H9 (cell line): Measurements from ENCODE around the gene NEMP1. TPM values are rescaled to one million over a fixed set of nuclear protein-coding genes. Genes with fewer than 3 reads are reported as not detected.

Experiments used
- DNase-seq: peaks from one replicate; pipeline ENCODE4 v3.0.0-alpha.2; 2017
- H2AFZ ChIP-seq: one replicate; pipeline ENCODE4 v1.6.1; 2013; ENCODE audit warnings: mild to moderate bottlenecking, low read length, control low read depth, moderate library complexity
- H2AK5ac ChIP-seq: 2 replicates; pipeline ENCODE4 v1.6.1; 2013; ENCODE audit warnings: low read length, control low read depth, mixed read lengths; ENCODE audit not compliant: insufficient read length
- H2BK120ac ChIP-seq: one replicate; pipeline ENCODE4 v1.6.1; 2013; ENCODE audit warnings: low read depth, mild to moderate bottlenecking, low read length, control low read depth, inconsistent platforms; ENCODE audit not compliant: poor library complexity, severe bottlenecking
- H2BK12ac ChIP-seq: 2 replicates; pipeline ENCODE4 v1.6.1; 2013; ENCODE audit warnings: low read length, control low read depth, mixed read lengths, low read depth; ENCODE audit not compliant: insufficient read length
- H2BK15ac ChIP-seq: 2 replicates; pipeline ENCODE4 v1.6.1; 2013; ENCODE audit warnings: low read depth, low read length, control low read depth
- H2BK20ac ChIP-seq: one replicate; pipeline ENCODE4 v1.6.1; 2013; ENCODE audit warnings: low read depth, mild to moderate bottlenecking, low read length, control low read depth, inconsistent platforms; ENCODE audit not compliant: poor library complexity, severe bottlenecking
- H2BK5ac ChIP-seq: 2 replicates; pipeline ENCODE4 v1.6.1; 2013; ENCODE audit warnings: low read length, control low read depth, mixed read lengths; ENCODE audit not compliant: insufficient read length
- H3K14ac ChIP-seq: 2 replicates; pipeline ENCODE4 v1.6.1; 2013; ENCODE audit warnings: low read length, control low read depth; ENCODE audit not compliant: insufficient read depth
- H3K18ac ChIP-seq: 2 replicates; pipeline ENCODE4 v1.6.1; 2013; ENCODE audit warnings: low read depth, mild to moderate bottlenecking, mixed read lengths, low read length, control low read depth; ENCODE audit not compliant: insufficient read length
- H3K23ac ChIP-seq: 2 replicates; pipeline ENCODE4 v1.6.1; 2013; ENCODE audit warnings: low read length, control low read depth, mixed read lengths, low read depth; ENCODE audit not compliant: insufficient read length
- H3K23me2 ChIP-seq: 2 replicates; pipeline ENCODE4 v1.6.1; 2013; ENCODE audit warnings: low read depth, mild to moderate bottlenecking, mixed read lengths, low read length, control low read depth; ENCODE audit not compliant: insufficient read length, poor library complexity, severe bottlenecking
- H3K27ac ChIP-seq: 2 replicates; pipeline ENCODE4 v1.5.1; 2013; ENCODE audit warnings: low read length, control low read depth, mixed read lengths, low read depth; ENCODE audit not compliant: insufficient read length
- H3K27me3 ChIP-seq: 2 replicates; pipeline ENCODE4 v1.6.1; 2013; ENCODE audit warnings: low read length, control low read depth, inconsistent platforms; ENCODE audit not compliant: insufficient read depth
- H3K4ac ChIP-seq: 2 replicates; pipeline ENCODE4 v1.6.1; 2013; ENCODE audit warnings: low read depth, mild to moderate bottlenecking, control low read depth, inconsistent platforms, low read length, moderate library complexity
- H3K4me1 ChIP-seq: 2 replicates; pipeline ENCODE4 v1.6.1; 2013; ENCODE audit warnings: low read length, control low read depth, inconsistent platforms; ENCODE audit not compliant: insufficient read depth
- H3K4me2 ChIP-seq: 2 replicates; pipeline ENCODE4 v1.6.1; 2013; ENCODE audit warnings: low read length, control low read depth, mixed read lengths; ENCODE audit not compliant: insufficient read length, insufficient read depth
- H3K56ac ChIP-seq: 2 replicates; pipeline ENCODE4 v1.6.1; 2013; ENCODE audit warnings: low read depth, mild to moderate bottlenecking, mixed read lengths, low read length, control low read depth; ENCODE audit not compliant: insufficient read length
- H3K79me1 ChIP-seq: 2 replicates; pipeline ENCODE4 v1.6.1; 2013; ENCODE audit warnings: low read depth, mild to moderate bottlenecking, moderate library complexity, low read length, control low read depth, inconsistent platforms; ENCODE audit not compliant: insufficient read depth, poor library complexity, severe bottlenecking
- H3K79me2 ChIP-seq: 2 replicates; pipeline ENCODE4 v1.6.1; 2013; ENCODE audit warnings: low read length, control low read depth, inconsistent platforms; ENCODE audit not compliant: insufficient read depth
- H3K9ac ChIP-seq: 2 replicates; pipeline ENCODE4 v1.6.1; 2013; ENCODE audit warnings: low read length, control low read depth, mixed read lengths; ENCODE audit not compliant: insufficient read length; ENCODE audit errors: extremely low read depth
- H3K9me3 ChIP-seq: one replicate; pipeline ENCODE4 v1.6.1; 2013; ENCODE audit warnings: low read depth, low read length, inconsistent platforms; ENCODE audit not compliant: control insufficient read depth
- H3T11ph ChIP-seq: one replicate; pipeline ENCODE4 v1.6.1; 2013; ENCODE audit warnings: mild to moderate bottlenecking, low read length, control low read depth, inconsistent platforms
- H4K20me1 ChIP-seq: one replicate; pipeline ENCODE4 v1.6.1; 2013; ENCODE audit not compliant: control insufficient read depth, insufficient read length, insufficient read depth
- H4K5ac ChIP-seq: 2 replicates; pipeline ENCODE4 v1.6.1; 2013; ENCODE audit warnings: low read depth, mild to moderate bottlenecking, mixed read lengths, low read length, control low read depth; ENCODE audit not compliant: insufficient read length
- H4K8ac ChIP-seq: replicated peaks from 2 replicates; pipeline ENCODE4 v1.6.1; 2013; ENCODE audit warnings: low read length, control low read depth, mixed read lengths, low read depth; ENCODE audit not compliant: insufficient read length
- H4K91ac ChIP-seq: 2 replicates; pipeline ENCODE4 v1.6.1; 2013; ENCODE audit warnings: low read depth, mild to moderate bottlenecking, moderate library complexity, mixed read lengths, low read length, control low read depth; ENCODE audit not compliant: insufficient read length
- H3K27ac Mint-ChIP-seq, 3 experiments: 2 replicates in 2 of 3; 3 replicates in 1 of 3; pipeline ENCODE4 v1.8.0; 2020 to 2021; ENCODE audit warnings: mixed read lengths in 3 of 3, mild to moderate bottlenecking in 1 of 3, moderate library complexity in 1 of 3
- H3K27me3 Mint-ChIP-seq: 2 replicates; pipeline ENCODE4 v1.8.0; 2021; ENCODE audit warnings: low read depth, mild to moderate bottlenecking, moderate library complexity, mixed read lengths
- H3K36me3 Mint-ChIP-seq, 3 experiments: 2 replicates in 2 of 3; 3 replicates in 1 of 3; pipeline ENCODE4 v1.8.0; 2020 to 2021; ENCODE audit warnings: low read depth in 3 of 3, mixed read lengths in 3 of 3; ENCODE audit not compliant: insufficient read depth in 1 of 3
- H3K4me1 Mint-ChIP-seq, 2 experiments: 2 replicates each; pipeline ENCODE4 v1.8.0; 2020; ENCODE audit warnings: mixed read lengths in 2 of 2
- H3K4me3 Mint-ChIP-seq, 2 experiments: 2 replicates in 1 of 2; 3 replicates in 1 of 2; pipeline ENCODE4 v1.8.0; 2020 to 2021; ENCODE audit warnings: mild to moderate bottlenecking in 2 of 2, mixed read lengths in 2 of 2, moderate library complexity in 1 of 2
- H3K9me3 Mint-ChIP-seq, 2 experiments: 2 replicates in 1 of 2; 3 replicates in 1 of 2; pipeline ENCODE4 v1.8.0; 2020; ENCODE audit warnings: mild to moderate bottlenecking in 2 of 2, mixed read lengths in 2 of 2, moderate library complexity in 1 of 2
- CTCF ChIP-seq: fragments of 200-600 bp; sonication (generic); conservative IDR thresholded peaks from 3 replicates; pipeline ENCODE4 v1.8.0; 2021; ENCODE audit warnings: antibody characterized with exemption, mild to moderate bottlenecking
- WGBS: extraction: QIAGEN DNeasy Blood & Tissue Kit; methylation state at CpG from one replicate; pipeline ENCODE4 v1.1.7; 2013; ENCODE audit warnings: missing lambda C conversion rate, low lambda C conversion rate, mixed read lengths; ENCODE audit not compliant: insufficient read length; ENCODE audit errors: extremely low coverage; 5-methylcytosine and 5-hydroxymethylcytosine counted together
- total RNA-seq: library from RNA; stranded (reverse); gene quantifications from 2 replicates; pipeline ENCODE4 v1.2.1, GENCODE V29; 2021

Gene NEMP1
- total RNA-seq, 1 experiment from 2014 or later = 50.1 TPM

DNA sequence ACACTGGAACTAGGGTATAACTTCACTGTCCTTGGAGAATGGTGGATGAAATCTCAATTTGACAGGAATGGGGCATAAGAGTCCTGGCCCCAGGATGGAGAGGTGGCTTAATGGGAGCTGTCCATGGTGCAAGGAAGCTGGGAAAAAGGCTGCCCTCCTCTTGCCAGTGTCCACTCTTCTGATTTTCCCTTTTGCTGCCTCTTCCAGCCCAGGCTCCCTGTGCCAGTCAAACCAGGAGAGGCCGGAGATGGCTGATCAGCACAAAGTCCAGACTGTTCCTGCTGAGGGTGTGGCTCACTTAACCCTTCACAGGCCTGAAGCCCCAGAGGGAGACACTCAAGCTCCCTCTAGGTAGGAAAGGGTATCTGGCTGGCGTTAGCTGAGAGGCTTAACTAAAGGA, 28.7 kb downstream of the NEMP1 start, which contains the start of gene MYO1A:
Gene MYO1A (minus strand): TSS at position 240 of the 400 bp plus-strand sequence. CDS start 1,806 bp downstream, outside the sequence.
- Histone ChIP-seq H2BK15ac (no peak within 1 kb of the TSS), H3K14ac (no peak within 1 kb of the TSS), H3K23me2 (no peaks in the 10 kb centered on the region), H4K5ac (no peak within 1 kb of the TSS), H2AFZ (no peak within 1 kb of the TSS), H3K56ac (no peak within 1 kb of the TSS), H3K4me2 (no peak within 1 kb of the TSS), H4K20me1 (no peaks in the 10 kb centered on the region), H3T11ph (no peak within 1 kb of the TSS), H2AK5ac (no peak within 1 kb of the TSS), H3K23ac (no peak within 1 kb of the TSS), H4K91ac (no peak within 1 kb of the TSS), H3K4me1 (no peaks in the 10 kb centered on the region), H2BK12ac (no peak within 1 kb of the TSS), H3K4ac (no peak within 1 kb of the TSS), H3K18ac (no peak within 1 kb of the TSS), H3K9me3 (no peaks in the 10 kb centered on the region), H3K9ac (no peak within 1 kb of the TSS), H3K27ac (no peak within 1 kb of the TSS), H2BK5ac (no peak within 1 kb of the TSS), H4K8ac (no peak within 1 kb of the TSS), H3K79me1 (no peaks in the 10 kb centered on the region), H3K27me3 (no peaks in the 10 kb centered on the region), H2BK20ac (no peak within 1 kb of the TSS), H3K79me2 (no peaks in the 10 kb centered on the region), H2BK120ac (no peak within 1 kb of the TSS)
- no peak for TF ChIP-seq CTCF
- peak within 1 kb of the TSS in 1 of 3 experiments; percentile 51; a peak in 1 of 7 replicates for H3K27ac Mint-ChIP-seq
- no peak for DNase-seq
- no peaks in the 10 kb centered on the region for H3K9me3 Mint-ChIP-seq
- peaks cover 6 to 9% (median 8%) of the 10 kb centered on the region in 3 experiments; a peak in 6 of 7 replicates for H3K36me3 Mint-ChIP-seq
- peaks cover 2% of the 10 kb centered on the region for H3K27me3 Mint-ChIP-seq
- no peak within 1 kb of the TSS for H3K4me3 Mint-ChIP-seq
- peaks cover 3 to 13% of the 10 kb centered on the region in 2 experiments for H3K4me1 Mint-ChIP-seq
- no CpG with 5 or more reads among the region's 2 CpGs for WGBS
